ENCODE measurements around the gene LMF1. TPM values are rescaled to one million over a fixed set of nuclear protein-coding genes. Genes with fewer than 3 reads are reported as not detected.

LMF1 gene
- total RNA-seq, 1 donor from 2014 or later: 3.6 TPM

- no peak for DNase-seq (ENCODE audit: low read depth in 2 of 2)
Measured at GRCh38 chr16:930076-930475, 40.7 kb downstream of the LMF1 start.

GRCh38 chr16:929227-930073, 41.3 kb downstream of the LMF1 start:
- DNase-seq (ENCODE audit: low read depth in 2 of 2): no peak

GRCh38 chr16:928526-928925, 42.3 kb downstream of the LMF1 start:
- DNase-seq (ENCODE audit: low read depth in 2 of 2): no peak

- no peak for DNase-seq (ENCODE audit: low read depth in 2 of 2)
Measured at GRCh38 chr16:927931-928330, 42.9 kb downstream of the LMF1 start.

- no peak for DNase-seq (ENCODE audit: low read depth in 2 of 2)
Measured at GRCh38 chr16:927406-927805, 43.4 kb downstream of the LMF1 start.

GRCh38 chr16:926715-927114, 44.1 kb downstream of the LMF1 start:
- no peak for DNase-seq (ENCODE audit: low read depth in 2 of 2)

GRCh38 chr16:924806-925205, 46.0 kb downstream of the LMF1 start:
- DNase-seq (ENCODE audit: low read depth in 2 of 2): no peak

GRCh38 chr16:924063-924462, 46.7 kb downstream of the LMF1 start:
- DNase-seq (ENCODE audit: low read depth in 2 of 2): peak in 1 of 2 donors; percentile 5

- DNase-seq (ENCODE audit: low read depth in 2 of 2): no peak
Measured at GRCh38 chr16:923184-923583, 47.6 kb downstream of the LMF1 start.

GRCh38 chr16:922051-922450, 48.7 kb downstream of the LMF1 start:
- DNase-seq (ENCODE audit: low read depth in 2 of 2): no peak

- no peak for DNase-seq (ENCODE audit: low read depth in 2 of 2)
Measured at GRCh38 chr16:921321-921905, 49.4 kb downstream of the LMF1 start.

GRCh38 chr16:920717-921116, 50.1 kb downstream of the LMF1 start:
- no peak for DNase-seq (ENCODE audit: low read depth in 2 of 2)

GRCh38 chr16:920051-920681, 50.6 kb downstream of the LMF1 start:
- peak; percentile 4 to 24 for DNase-seq (ENCODE audit: low read depth in 2 of 2)

GRCh38 chr16:919658-920050, 51.1 kb downstream of the LMF1 start:
- no peak for DNase-seq (ENCODE audit: low read depth in 2 of 2)

GRCh38 chr16:918741-919657, 51.8 kb downstream of the LMF1 start:
- no peak for DNase-seq (ENCODE audit: low read depth in 2 of 2)

- no peak for DNase-seq (ENCODE audit: low read depth in 2 of 2)
Measured at GRCh38 chr16:918068-918467, 52.7 kb downstream of the LMF1 start.

GRCh38 chr16:917591-918061, 53.2 kb downstream of the LMF1 start:
- DNase-seq (ENCODE audit: low read depth in 2 of 2): no peak

GRCh38 chr16:916035-916799, 54.6 kb downstream of the LMF1 start:
- DNase-seq (ENCODE audit: low read depth in 2 of 2): no peak

- no peak for DNase-seq (ENCODE audit: low read depth in 2 of 2)
Measured at GRCh38 chr16:915546-915945, 55.2 kb downstream of the LMF1 start.

GRCh38 chr16:914440-914839, 56.3 kb downstream of the LMF1 start:
- peak; percentile 3 to 23 for DNase-seq (ENCODE audit: low read depth in 2 of 2)
